ENCODE data around the gene CRABP1. TPM values are rescaled to one million over a fixed set of nuclear protein-coding genes. Genes with fewer than 3 reads are reported as not detected.

The CRABP1 gene
- total and polyA plus RNA-seq, 7 donors, result 0.05 TPM; not detected in 6

- DNase-seq (no peak), ATAC-seq (no peak)
- H3K27me3 ChIP-seq (ENCODE audit: insufficient read depth in 3 of 3, low read length in 2 of 3), result no peaks in the 10 kb centered on the region
- TF ChIP-seq CTCF (IDR thresholded peaks at IDR 0.05), result no peak
- no peak overlapping the region for H3K4me3 ChIP-seq
- intact Hi-C loops (cut with DNase I), result no loop called here
- no peak overlapping the region for H3K27ac ChIP-seq
- WGBS, 3 donors, result 84 to 91% (median 87%) methylated on average over 6 of the region's 6 CpGs
- no peaks in the 10 kb centered on the region for H3K4me1 ChIP-seq
- no peaks in the 10 kb centered on the region for H3K36me3 ChIP-seq (ENCODE audit: insufficient read depth in 1 of 2, low read depth in 1 of 2)
- no peaks in the 10 kb centered on the region for H3K9me3 ChIP-seq
Measured at GRCh38 chr15:78363381-78363734, 23.2 kb downstream of the CRABP1 start.

DNA sequence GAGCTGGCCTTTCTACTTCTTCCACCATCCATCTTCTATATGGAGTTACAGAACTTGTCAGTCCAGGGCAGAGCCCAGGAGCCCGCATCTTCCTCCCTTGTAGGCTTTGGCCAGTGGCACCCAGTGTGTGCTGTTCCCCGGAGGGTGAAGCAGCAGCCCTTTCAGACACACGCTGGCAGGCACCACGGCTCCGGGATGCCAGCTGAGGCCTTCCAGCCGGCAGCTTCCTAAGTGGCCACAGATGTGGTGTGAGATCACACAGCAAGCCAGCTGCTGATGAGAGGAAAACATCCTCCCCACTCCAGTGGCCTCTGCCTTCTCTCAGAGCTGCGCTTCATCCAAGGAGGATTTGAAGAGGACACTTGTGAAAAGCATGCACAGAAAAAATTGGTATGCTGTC is 24.1 kb downstream of the CRABP1 start:
- intact Hi-C loops (cut with DNase I), result no loop called here
- Histone ChIP-seq H3K4me3 (no peak overlapping the region), H3K36me3 (ENCODE audit: insufficient read depth in 1 of 2, low read depth in 1 of 2) (no peaks in the 10 kb centered on the region), H3K4me1 (no peaks in the 10 kb centered on the region), H3K27me3 (ENCODE audit: insufficient read depth in 3 of 3, low read length in 2 of 3) (no peaks in the 10 kb centered on the region), H3K27ac (no peak overlapping the region), H3K9me3 (no peaks in the 10 kb centered on the region)
- TF ChIP-seq CTCF (IDR thresholded peaks at IDR 0.05), result no peak
- no peak for DNase-seq
- 37 to 50% (median 40%) methylated on average over 7 of the region's 7 CpGs for WGBS, 3 donors
- no peak for ATAC-seq

DNA sequence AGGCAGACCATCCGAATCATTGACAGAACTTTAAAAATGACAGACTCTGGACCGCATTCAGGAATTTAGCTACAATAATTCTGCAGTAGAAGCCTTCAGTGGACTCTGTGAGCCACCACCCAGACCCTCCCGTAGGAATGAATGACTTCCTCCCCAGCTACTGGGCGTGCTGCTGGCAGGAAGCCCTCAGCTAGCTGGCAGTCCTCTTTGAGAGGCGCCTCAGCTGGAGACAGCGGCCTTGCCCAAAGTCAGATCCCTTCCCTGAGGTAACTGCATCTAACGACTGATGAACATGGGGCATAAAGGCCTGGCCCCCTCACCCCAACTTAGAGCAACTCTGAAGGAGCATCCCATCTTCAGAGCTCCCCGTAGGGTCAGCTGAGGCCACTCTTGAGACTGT is 25.8 kb downstream of the CRABP1 start:
- no peaks in the 10 kb centered on the region for H3K9me3 ChIP-seq
- no peak overlapping the region for H3K27ac ChIP-seq
- no peaks in the 10 kb centered on the region for H3K4me1 ChIP-seq
- ATAC-seq, result no peak
- no peak for DNase-seq
- intact Hi-C loops (cut with DNase I), result no loop called here
- WGBS, 3 donors, result 35 to 48% (median 40%) methylated on average over 8 of the region's 8 CpGs
- no peak for TF ChIP-seq CTCF (IDR thresholded peaks at IDR 0.05)
- H3K27me3 ChIP-seq (ENCODE audit: insufficient read depth in 3 of 3, low read length in 2 of 3), result no peaks in the 10 kb centered on the region
- no peaks in the 10 kb centered on the region for H3K36me3 ChIP-seq (ENCODE audit: insufficient read depth in 1 of 2, low read depth in 1 of 2)
- no peak overlapping the region for H3K4me3 ChIP-seq

DNA sequence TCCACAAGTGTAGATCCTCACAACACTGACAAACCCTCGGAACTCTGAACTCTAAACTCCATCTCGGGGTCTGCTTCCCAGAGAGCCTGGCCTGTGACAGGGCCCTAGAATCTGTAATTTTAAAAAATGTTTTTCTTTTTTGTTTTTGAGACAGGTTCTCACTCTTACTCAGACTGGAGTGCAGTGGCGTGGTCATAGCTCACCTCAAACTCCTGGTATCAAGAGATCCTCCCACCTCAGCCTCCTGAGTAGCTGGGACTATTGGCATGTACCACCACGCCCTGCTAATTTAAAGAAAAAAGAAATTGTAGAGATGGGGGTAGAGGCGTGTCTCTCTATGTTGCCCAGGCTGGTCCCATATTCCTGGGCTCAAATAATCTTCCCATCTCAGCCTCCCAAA is 26.2 kb downstream of the CRABP1 start:
- 80 to 95% (median 83%) methylated on average over 5 of the region's 5 CpGs for WGBS, 3 donors
- ATAC-seq (no peak), DNase-seq (no peak)
- H3K4me1 ChIP-seq, result no peaks in the 10 kb centered on the region
- H3K27ac ChIP-seq, result no peak overlapping the region
- no peaks in the 10 kb centered on the region for H3K27me3 ChIP-seq (ENCODE audit: insufficient read depth in 3 of 3, low read length in 2 of 3)
- H3K9me3 ChIP-seq, result no peaks in the 10 kb centered on the region
- no peaks in the 10 kb centered on the region for H3K36me3 ChIP-seq (ENCODE audit: insufficient read depth in 1 of 2, low read depth in 1 of 2)
- no peak for TF ChIP-seq CTCF (IDR thresholded peaks at IDR 0.05)
- H3K4me3 ChIP-seq, result no peak overlapping the region
- intact Hi-C loops (cut with DNase I), result no loop called here

GRCh38 chr15:78368651-78369050 is 28.5 kb downstream of the CRABP1 start:
- 37 to 45% (median 42%) methylated on average over 5 of the region's 5 CpGs for WGBS, 3 donors
- H3K4me3 ChIP-seq, result no peak overlapping the region
- ATAC-seq, result no peak
- no peaks in the 10 kb centered on the region for H3K27me3 ChIP-seq (ENCODE audit: insufficient read depth in 3 of 3, low read length in 2 of 3)
- no peaks in the 10 kb centered on the region for H3K36me3 ChIP-seq (ENCODE audit: insufficient read depth in 1 of 2, low read depth in 1 of 2)
- H3K9me3 ChIP-seq, result no peaks in the 10 kb centered on the region
- intact Hi-C loops (cut with DNase I), result no loop called here
- no peak for TF ChIP-seq CTCF (IDR thresholded peaks at IDR 0.05)
- no peak for DNase-seq
- no peak overlapping the region for H3K27ac ChIP-seq
- H3K4me1 ChIP-seq, result no peaks in the 10 kb centered on the region

Measured in psoas muscle (tissue), 8 donors.